ENCODE data around the gene MADCAM1.
A peak's percentile ranks its signal among the peaks of the same experiment; 100 is the strongest.

MADCAM1 gene

DNA sequence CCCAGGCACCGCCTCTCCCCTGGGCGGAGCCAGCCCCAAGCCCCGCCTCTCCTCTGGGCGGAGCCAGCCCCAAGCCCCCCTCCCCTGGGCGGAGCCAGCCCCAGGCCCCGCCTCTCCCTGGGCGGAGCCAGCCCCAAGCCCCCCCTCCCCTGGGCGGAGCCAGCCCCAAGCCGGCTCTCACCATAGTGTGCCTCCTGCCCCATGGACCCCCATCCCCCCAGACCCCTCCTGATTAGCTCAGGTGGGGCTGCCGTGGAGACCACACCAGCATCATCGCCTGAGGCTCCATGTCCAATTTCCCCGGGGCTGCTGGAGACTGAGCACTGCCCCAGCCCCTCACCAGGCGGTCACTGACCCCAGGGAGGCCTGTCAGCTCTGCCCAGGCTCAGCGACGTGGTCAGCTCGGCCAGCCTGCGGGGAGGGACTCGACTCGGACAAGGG lies 4.2 kb upstream of the MADCAM1 start:
- TF ChIP-seq, protein P1, sequence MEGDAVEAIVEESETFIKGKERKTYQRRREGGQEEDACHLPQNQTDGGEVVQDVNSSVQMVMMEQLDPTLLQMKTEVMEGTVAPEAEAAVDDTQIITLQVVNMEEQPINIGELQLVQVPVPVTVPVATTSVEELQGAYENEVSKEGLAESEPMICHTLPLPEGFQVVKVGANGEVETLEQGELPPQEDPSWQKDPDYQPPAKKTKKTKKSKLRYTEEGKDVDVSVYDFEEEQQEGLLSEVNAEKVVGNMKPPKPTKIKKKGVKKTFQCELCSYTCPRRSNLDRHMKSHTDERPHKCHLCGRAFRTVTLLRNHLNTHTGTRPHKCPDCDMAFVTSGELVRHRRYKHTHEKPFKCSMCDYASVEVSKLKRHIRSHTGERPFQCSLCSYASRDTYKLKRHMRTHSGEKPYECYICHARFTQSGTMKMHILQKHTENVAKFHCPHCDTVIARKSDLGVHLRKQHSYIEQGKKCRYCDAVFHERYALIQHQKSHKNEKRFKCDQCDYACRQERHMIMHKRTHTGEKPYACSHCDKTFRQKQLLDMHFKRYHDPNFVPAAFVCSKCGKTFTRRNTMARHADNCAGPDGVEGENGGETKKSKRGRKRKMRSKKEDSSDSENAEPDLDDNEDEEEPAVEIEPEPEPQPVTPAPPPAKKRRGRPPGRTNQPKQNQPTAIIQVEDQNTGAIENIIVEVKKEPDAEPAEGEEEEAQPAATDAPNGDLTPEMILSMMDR (IDR thresholded peaks at IDR 0.05; ENCODE audit: insufficient read depth, low read depth, low read length, missing control alignments), result no peak
- no peak overlapping the region for H3K4me3 ChIP-seq (ENCODE audit: low read length)
- no peak for DNase-seq (ENCODE audit: low read depth)

DNA sequence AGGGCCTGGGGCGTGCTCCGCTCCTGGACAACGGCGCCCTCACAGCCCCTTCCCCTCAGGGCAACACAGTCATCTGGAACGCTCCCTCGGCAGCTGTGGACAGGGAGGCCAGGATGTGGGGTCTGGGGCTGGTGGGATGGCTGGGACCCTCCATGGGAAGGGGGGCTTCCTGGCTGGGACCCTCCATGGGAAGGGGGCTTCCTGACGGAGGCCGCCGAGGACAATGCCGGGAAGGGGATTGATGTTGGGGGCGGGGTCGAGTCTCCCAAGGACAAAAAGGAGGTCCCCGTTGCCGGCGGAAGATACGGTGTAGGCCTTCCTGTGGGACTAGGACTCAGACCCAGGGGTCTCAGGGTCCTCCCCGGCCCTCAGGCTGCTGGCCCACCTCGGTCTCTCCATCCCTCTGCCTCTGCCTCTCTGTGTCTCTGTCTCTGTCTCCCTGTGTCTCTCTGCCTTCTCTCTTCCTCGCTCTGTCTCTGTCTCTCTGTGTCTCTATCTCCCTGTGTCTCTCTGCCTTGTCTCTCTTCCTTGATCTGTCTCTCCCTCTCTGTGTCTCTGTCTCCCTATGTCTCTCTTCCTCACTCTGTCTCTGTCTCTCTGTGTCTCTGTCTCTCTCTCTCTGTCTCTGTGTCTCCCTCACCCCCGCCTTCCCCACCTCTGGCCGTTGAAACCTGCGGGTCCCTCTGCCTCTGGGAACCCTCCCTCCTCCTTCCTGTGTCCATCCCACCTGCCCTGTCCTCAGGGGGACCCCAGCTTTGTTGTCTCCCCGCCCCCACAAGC lies 2.7 kb upstream of the MADCAM1 start:
- no peak overlapping the region for H3K4me3 ChIP-seq (ENCODE audit: low read length)
- DNase-seq (ENCODE audit: low read depth), result no peak
- TF ChIP-seq, protein P1 (IDR thresholded peaks at IDR 0.05; ENCODE audit: insufficient read depth, low read depth, low read length, missing control alignments), result no peak

DNA sequence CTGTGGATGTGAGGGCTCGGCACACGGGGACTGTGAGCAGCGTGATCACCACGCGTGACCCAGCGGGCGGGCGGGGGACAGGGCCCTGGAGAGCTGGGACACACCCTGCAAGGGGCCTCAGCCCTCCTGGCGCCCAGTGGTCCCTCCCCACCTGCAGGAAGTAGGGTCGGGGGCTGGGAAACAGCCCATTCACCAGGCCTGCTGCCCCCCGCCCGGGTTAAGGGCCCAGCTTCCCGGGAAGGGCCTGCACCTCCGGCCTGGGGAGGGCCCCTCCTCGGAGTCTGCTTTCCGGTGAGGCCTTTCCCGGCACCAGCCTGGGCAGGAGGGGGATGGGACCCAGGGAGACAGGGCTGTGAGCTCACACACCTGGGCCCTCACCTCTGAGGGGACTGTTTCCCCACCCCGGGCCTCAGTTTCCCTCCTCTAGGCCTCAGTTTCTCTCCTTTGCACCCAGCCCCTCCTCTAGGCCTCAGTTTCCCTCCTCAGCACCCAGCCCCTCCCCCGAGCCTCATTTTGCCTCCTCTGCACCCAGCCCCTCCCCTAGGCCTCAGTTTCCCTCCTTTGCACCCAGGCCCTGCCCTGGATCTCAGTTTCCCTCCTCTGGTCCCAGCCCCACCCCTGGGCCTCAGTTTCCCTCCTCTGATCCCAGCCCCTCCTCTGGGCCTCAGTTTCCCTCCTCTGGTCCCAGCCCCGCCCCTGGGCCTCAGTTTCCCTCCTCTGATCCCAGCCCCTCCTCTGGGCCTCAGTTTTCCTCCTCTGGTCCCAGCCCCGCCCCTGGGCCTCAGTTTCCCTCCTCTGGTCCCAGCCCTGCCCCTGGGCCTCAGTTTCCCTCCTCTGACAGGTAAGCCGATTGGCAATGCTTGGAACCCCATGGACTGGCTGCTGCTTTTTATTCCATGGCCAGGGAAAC lies 1.9 kb upstream of the MADCAM1 start:
- TF ChIP-seq, protein P1 (IDR thresholded peaks at IDR 0.05; ENCODE audit: insufficient read depth, low read depth, low read length, missing control alignments), result no peak
- H3K4me3 ChIP-seq (ENCODE audit: low read length), result no peak overlapping the region
- no peak for DNase-seq (ENCODE audit: low read depth)

DNA sequence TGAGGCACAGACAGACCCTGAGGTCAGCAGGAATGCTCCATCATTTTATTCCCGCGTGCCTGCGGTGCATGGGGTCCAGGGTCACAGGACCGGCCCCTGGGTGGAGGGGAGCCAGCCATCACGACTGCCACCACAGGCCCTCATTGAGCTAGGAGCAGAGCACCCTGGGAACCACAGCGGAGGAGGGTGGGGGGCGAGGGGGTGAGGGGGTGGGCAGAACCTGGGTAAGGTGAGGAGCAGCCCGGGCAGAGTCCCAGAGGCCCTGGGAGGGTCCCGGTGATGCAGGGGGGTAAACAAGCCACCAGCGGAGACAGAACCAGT lies 1.2 kb upstream of the MADCAM1 start:
- H3K4me3 ChIP-seq (ENCODE audit: low read length), result no peak overlapping the region
- no peak for DNase-seq (ENCODE audit: low read depth)
- TF ChIP-seq, protein P1 (IDR thresholded peaks at IDR 0.05; ENCODE audit: insufficient read depth, low read depth, low read length, missing control alignments), result no peak

DNA sequence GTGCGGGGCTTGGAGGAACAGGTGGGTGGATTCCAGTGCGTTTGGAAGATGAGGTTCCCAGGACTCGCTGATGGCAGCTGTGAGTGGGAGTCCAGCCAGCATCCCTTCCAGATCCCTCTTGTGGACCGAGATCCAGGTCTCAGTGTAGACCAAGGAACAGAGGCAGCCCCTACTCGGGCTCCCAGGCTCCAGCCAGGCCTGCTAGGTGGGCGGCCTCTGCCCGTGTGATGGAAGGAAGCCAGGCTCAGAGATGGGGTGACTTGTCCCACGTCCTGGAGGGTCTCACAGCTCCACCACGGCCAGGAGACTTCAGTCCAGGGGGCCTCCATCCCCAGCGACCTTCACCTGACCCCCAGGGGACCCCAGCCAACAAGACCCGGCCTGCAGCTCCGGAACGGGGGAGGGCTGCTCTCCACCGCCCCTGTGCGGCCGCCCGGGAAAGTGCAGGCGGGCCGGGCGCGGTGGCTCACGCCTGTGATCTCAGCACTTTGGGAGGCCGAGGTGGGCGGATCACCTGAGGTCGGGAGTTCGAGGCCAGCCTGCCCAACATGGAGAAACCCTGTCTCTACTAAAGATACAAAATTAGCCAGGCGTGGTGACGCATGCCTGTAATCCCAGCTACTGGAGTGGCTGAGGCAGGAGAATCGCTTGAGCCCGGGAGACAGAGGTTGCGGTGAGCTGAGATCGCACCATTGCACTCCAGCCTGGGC lies 729 bp upstream of the MADCAM1 start:
- no peak overlapping the region for H3K4me3 ChIP-seq (ENCODE audit: low read length)
- DNase-seq (ENCODE audit: low read depth), result no peak
- TF ChIP-seq, protein P1 (IDR thresholded peaks at IDR 0.05; ENCODE audit: insufficient read depth, low read depth, low read length, missing control alignments), result peak; percentile 54

DNA sequence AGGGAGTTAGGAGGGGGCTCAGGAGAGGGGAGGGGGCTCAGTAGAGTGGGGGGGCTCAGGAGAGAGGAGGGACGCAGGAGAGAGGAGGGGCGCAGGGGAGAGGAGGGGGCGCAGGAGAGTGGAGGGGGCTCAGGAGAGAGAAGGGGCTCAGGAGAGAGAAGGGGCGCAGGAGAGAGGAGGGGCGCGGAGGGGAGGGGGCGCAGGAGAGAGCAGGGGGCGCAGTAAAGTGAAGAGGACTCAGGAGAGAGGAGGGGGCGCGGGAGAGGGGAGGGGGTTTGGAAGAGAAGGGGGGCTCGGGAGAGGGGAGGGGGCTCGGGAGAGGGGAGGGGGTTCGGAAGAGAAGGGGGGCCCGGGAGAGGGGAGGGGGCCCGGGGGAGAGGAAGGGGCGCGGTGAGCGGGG lies 700 bp downstream of the MADCAM1 start:
- no peak overlapping the region for H3K4me3 ChIP-seq (ENCODE audit: low read length)
- no peak for DNase-seq (ENCODE audit: low read depth)
- TF ChIP-seq, protein P1 (IDR thresholded peaks at IDR 0.05; ENCODE audit: insufficient read depth, low read depth, low read length, missing control alignments), result no peak
